ENCODE results near the gene SPATA17.
A peak's percentile ranks its signal among the peaks of the same experiment; 100 is the strongest.

Gene SPATA17

DNA sequence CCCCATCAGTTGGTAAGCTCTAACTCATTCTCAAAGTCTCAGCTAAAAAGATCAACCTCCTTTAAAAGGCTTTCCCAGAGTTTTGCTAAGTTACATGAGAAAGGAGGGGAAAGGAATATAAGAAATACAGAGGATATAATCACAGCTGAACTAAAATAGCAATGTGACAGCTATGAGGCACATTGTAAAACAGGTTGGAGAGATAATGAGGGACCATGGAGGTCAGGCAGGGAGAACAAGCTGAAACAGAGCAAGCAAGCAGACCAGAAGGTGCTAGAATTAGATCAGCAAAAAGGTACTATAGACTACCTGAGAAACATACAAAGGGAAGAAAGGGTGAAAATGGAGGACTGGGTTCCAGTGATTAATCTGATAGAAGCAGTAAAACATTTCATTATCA lies 28.8 kb upstream of the SPATA17 start:
- Mint-ChIP-seq H3K27me3 (ENCODE audit: low read depth, poor library complexity) (no peaks in the 10 kb centered on the region), H3K9me3 (no peaks in the 10 kb centered on the region), H3K36me3 (ENCODE audit: low read depth) (peaks cover 23% of the 10 kb centered on the region), H3K4me3 (no peak overlapping the region), H3K4me1 (no peaks in the 10 kb centered on the region), H3K27ac (no peak overlapping the region)
- TF ChIP-seq, protein P1, sequence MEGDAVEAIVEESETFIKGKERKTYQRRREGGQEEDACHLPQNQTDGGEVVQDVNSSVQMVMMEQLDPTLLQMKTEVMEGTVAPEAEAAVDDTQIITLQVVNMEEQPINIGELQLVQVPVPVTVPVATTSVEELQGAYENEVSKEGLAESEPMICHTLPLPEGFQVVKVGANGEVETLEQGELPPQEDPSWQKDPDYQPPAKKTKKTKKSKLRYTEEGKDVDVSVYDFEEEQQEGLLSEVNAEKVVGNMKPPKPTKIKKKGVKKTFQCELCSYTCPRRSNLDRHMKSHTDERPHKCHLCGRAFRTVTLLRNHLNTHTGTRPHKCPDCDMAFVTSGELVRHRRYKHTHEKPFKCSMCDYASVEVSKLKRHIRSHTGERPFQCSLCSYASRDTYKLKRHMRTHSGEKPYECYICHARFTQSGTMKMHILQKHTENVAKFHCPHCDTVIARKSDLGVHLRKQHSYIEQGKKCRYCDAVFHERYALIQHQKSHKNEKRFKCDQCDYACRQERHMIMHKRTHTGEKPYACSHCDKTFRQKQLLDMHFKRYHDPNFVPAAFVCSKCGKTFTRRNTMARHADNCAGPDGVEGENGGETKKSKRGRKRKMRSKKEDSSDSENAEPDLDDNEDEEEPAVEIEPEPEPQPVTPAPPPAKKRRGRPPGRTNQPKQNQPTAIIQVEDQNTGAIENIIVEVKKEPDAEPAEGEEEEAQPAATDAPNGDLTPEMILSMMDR (IDR thresholded peaks at IDR 0.05), result no peak
- no peak for DNase-seq

DNA sequence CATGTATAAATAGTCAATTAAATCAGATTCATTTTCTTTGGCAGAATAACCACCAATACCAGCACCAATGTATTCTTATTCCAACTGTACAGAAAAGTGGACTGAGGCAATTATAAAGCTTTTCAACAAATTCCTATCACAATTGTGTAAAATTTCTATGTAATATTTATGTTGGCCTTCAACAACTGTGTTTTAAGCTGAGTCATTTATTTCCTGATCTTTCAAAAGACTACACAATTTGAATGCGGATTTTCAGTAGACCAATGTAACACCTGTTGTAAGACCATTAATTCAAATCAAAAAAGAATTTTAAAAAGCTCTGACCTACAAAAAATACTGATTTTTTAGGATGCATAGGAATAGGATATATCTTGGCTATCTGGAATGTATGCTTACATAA lies 25.8 kb upstream of the SPATA17 start:
- Mint-ChIP-seq H3K27ac (no peak overlapping the region), H3K36me3 (ENCODE audit: low read depth) (peaks cover 26% of the 10 kb centered on the region), H3K4me3 (no peak overlapping the region), H3K9me3 (no peaks in the 10 kb centered on the region), H3K4me1 (no peaks in the 10 kb centered on the region), H3K27me3 (ENCODE audit: low read depth, poor library complexity) (no peaks in the 10 kb centered on the region)
- TF ChIP-seq, protein P1 (IDR thresholded peaks at IDR 0.05), result no peak
- DNase-seq, result no peak

DNA sequence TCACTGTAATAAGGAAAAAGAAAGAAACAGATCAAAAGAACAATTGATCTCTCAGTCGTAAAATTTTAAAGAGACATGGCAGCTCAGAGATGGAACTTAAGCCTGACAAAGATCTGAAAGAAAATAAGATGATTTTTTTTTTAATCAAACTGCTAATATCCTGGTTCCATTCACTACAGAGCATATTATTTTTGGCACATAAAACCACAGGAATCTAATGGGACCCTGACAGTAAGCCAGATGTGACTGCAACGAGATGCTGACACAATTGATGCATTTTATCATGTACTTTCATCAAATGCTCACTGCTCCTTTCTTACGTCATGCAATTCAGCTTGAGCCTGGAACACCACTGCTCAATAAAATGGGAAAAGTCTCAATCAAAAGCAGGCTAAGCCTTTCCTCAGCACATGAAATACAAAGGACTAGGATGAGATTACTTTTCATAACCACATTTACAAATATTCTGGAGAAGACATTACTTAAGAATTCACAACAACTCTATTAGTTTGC lies 16.9 kb upstream of the SPATA17 start:
- no peak for DNase-seq
- no peaks in the 10 kb centered on the region for H3K4me1 Mint-ChIP-seq
- peak overlapping the region; percentile 48 for H3K27ac Mint-ChIP-seq
- no peaks in the 10 kb centered on the region for H3K9me3 Mint-ChIP-seq
- TF ChIP-seq, protein P1 (IDR thresholded peaks at IDR 0.05), result no peak
- peaks cover 23% of the 10 kb centered on the region for H3K36me3 Mint-ChIP-seq (ENCODE audit: low read depth)
- H3K27me3 Mint-ChIP-seq (ENCODE audit: low read depth, poor library complexity), result peaks cover 3% of the 10 kb centered on the region
- H3K4me3 Mint-ChIP-seq, result no peak overlapping the region

DNA sequence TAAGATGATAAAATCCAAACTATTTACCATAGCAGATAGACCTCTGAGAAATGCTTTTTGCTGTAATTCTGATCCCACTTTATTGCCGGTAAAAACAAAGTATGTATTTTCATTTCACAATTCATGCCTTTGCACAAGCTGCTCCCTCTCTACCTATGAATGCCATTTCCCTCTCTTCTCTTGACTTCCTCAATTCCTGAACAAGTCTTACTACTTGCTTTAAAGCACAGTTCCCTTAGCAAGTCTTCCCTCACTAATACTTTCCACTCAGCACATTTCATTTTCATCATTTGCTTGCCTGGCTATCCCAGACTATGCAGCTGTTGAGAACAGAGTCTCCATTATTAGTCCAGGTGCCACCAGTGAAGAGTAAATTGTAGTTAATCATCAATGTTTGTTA lies 14.0 kb upstream of the SPATA17 start:
- Mint-ChIP-seq H3K4me1 (no peaks in the 10 kb centered on the region), H3K9me3 (no peaks in the 10 kb centered on the region), H3K27me3 (ENCODE audit: low read depth, poor library complexity) (peaks cover 3% of the 10 kb centered on the region), H3K4me3 (no peak overlapping the region), H3K27ac (peak overlapping the region; percentile 50), H3K36me3 (ENCODE audit: low read depth) (peaks cover 27% of the 10 kb centered on the region)
- no peak for DNase-seq
- TF ChIP-seq, protein P1 (IDR thresholded peaks at IDR 0.05), result no peak

DNA sequence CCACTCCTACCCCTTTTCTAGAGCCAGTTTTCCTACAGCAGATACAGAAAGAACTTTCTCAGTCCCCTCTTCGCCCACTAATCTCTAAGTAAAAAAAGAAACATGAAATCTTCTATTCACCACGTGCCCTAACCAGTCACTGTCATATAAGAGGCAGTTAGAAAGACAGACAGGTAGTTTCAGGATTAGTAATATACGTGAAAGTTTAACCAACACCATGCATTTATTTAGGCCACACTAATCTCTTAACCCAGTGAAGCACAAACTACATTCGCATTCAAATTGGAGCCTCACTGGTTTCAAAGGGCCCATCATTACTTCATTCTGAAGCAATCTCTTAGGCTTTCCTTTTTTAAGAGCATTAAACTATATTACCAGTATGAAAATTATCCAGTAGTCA lies 10.3 kb upstream of the SPATA17 start:
- no peak for DNase-seq
- TF ChIP-seq, protein P1 (IDR thresholded peaks at IDR 0.05), result no peak
- Mint-ChIP-seq H3K36me3 (ENCODE audit: low read depth) (peaks cover 46% of the 10 kb centered on the region), H3K4me1 (no peaks in the 10 kb centered on the region), H3K9me3 (no peaks in the 10 kb centered on the region), H3K27ac (peak overlapping the region; percentile 13), H3K4me3 (no peak overlapping the region), H3K27me3 (ENCODE audit: low read depth, poor library complexity) (peaks cover 3% of the 10 kb centered on the region)

DNA sequence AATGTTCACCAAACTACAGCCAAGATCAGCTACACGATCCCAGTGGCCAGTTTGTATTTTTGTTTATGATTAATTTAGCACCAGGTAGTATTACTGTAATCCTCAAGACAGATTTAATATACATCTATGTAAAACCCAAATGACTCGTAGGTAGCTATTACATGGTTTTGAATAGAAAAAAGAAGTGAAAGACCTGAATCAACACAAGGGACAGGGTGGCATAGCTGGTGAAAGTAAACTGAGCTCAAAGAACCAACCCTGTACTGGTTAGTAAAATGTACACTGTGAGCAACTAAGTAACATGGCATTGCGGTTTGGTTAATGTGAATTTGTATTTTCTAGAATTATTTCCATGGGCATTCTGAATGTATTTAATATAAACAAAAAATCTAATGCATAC lies 9.1 kb upstream of the SPATA17 start:
- Mint-ChIP-seq H3K9me3 (no peaks in the 10 kb centered on the region), H3K27ac (no peak overlapping the region), H3K27me3 (ENCODE audit: low read depth, poor library complexity) (no peaks in the 10 kb centered on the region), H3K4me1 (no peaks in the 10 kb centered on the region), H3K36me3 (ENCODE audit: low read depth) (peaks cover 46% of the 10 kb centered on the region), H3K4me3 (no peak overlapping the region)
- DNase-seq, result no peak
- TF ChIP-seq, protein P1 (IDR thresholded peaks at IDR 0.05), result no peak
